ENCODE results near the gene EMILIN1.
"Not testable (repeated sequence)": the region's sequence is repeated elsewhere in the genome, so short reads cannot be mapped to it uniquely, and the experiment has no call there.

EMILIN1 gene

GRCh38 chr2:27102329-27102728 lies 23.9 kb downstream of the EMILIN1 start:
- Histone ChIP-seq H3K4me2 (no peak overlapping the region), H3K9ac (no peak overlapping the region), H3K4me1 (ENCODE audit: low read depth, poor library complexity, severe bottlenecking) (peaks cover 10% of the 10 kb centered on the region), H3K27me3 (ENCODE audit: insufficient read depth, low read depth) (no peaks in the 10 kb centered on the region), H2AFZ (ENCODE audit: low read depth) (no peak overlapping the region), H3K36me3 (ENCODE audit: insufficient read depth) (no peaks in the 10 kb centered on the region), H4K20me1 (ENCODE audit: insufficient read depth) (no peaks in the 10 kb centered on the region), H3K79me2 (ENCODE audit: insufficient read depth, low read depth) (no peaks in the 10 kb centered on the region), H3K27ac (no peak overlapping the region), H3K4me3 (IDR thresholded peaks at IDR 0.05; ENCODE audit: insufficient read depth, low read depth, low read length) (no peak overlapping the region)
- no peak for TF ChIP-seq CTCF (conservative IDR thresholded peaks at IDR 0.05; ENCODE audit: low read depth, low read length)

- Histone ChIP-seq H3K27me3 (ENCODE audit: insufficient read depth, low read depth) (no peaks in the 10 kb centered on the region), H2AFZ (ENCODE audit: low read depth) (no peak overlapping the region), H3K27ac (no peak overlapping the region), H3K4me1 (ENCODE audit: low read depth, poor library complexity, severe bottlenecking) (peaks cover 10% of the 10 kb centered on the region), H3K4me3 (IDR thresholded peaks at IDR 0.05; ENCODE audit: insufficient read depth, low read depth, low read length) (no peak overlapping the region), H3K36me3 (ENCODE audit: insufficient read depth) (no peaks in the 10 kb centered on the region), H3K79me2 (ENCODE audit: insufficient read depth, low read depth) (no peaks in the 10 kb centered on the region), H3K9ac (no peak overlapping the region), H3K4me2 (peak overlapping the region; percentile 1; the same call in 1 of the 2 replicates), H4K20me1 (ENCODE audit: insufficient read depth) (no peaks in the 10 kb centered on the region)
- TF ChIP-seq CTCF (conservative IDR thresholded peaks at IDR 0.05; ENCODE audit: low read depth, low read length): no peak
Measured at GRCh38 chr2:27105981-27106380, 27.6 kb downstream of the EMILIN1 start.

- H4K20me1 ChIP-seq (ENCODE audit: insufficient read depth): no peaks in the 10 kb centered on the region
- no peaks in the 10 kb centered on the region for H3K36me3 ChIP-seq (ENCODE audit: insufficient read depth)
- no peaks in the 10 kb centered on the region for H3K27me3 ChIP-seq (ENCODE audit: insufficient read depth, low read depth)
- no peak for TF ChIP-seq CTCF (conservative IDR thresholded peaks at IDR 0.05; ENCODE audit: low read depth, low read length)
- no peak overlapping the region for H3K4me3 ChIP-seq (IDR thresholded peaks at IDR 0.05; ENCODE audit: insufficient read depth, low read depth, low read length)
- H2AFZ ChIP-seq (ENCODE audit: low read depth): no peak overlapping the region
- H3K9ac ChIP-seq: no peak overlapping the region
- no peak overlapping the region for H3K27ac ChIP-seq
- H3K79me2 ChIP-seq (ENCODE audit: insufficient read depth, low read depth): no peaks in the 10 kb centered on the region
- H3K4me1 ChIP-seq (ENCODE audit: low read depth, poor library complexity, severe bottlenecking): peaks cover 10% of the 10 kb centered on the region
- no peak overlapping the region for H3K4me2 ChIP-seq
Measured at GRCh38 chr2:27108221-27108620, 29.8 kb downstream of the EMILIN1 start.

GRCh38 chr2:27109083-27109482 lies 30.7 kb downstream of the EMILIN1 start:
- Histone ChIP-seq H3K36me3 (ENCODE audit: insufficient read depth) (no peaks in the 10 kb centered on the region), H4K20me1 (ENCODE audit: insufficient read depth) (no peaks in the 10 kb centered on the region), H3K4me2 (no peak overlapping the region), H2AFZ (ENCODE audit: low read depth) (no peak overlapping the region), H3K4me3 (IDR thresholded peaks at IDR 0.05; ENCODE audit: insufficient read depth, low read depth, low read length) (no peak overlapping the region), H3K27me3 (ENCODE audit: insufficient read depth, low read depth) (no peaks in the 10 kb centered on the region), H3K79me2 (ENCODE audit: insufficient read depth, low read depth) (no peaks in the 10 kb centered on the region), H3K27ac (no peak overlapping the region), H3K9ac (no peak overlapping the region), H3K4me1 (ENCODE audit: low read depth, poor library complexity, severe bottlenecking) (peaks cover 10% of the 10 kb centered on the region)
- no peak for TF ChIP-seq CTCF (conservative IDR thresholded peaks at IDR 0.05; ENCODE audit: low read depth, low read length)

GRCh38 chr2:27110603-27111352 lies 32.4 kb downstream of the EMILIN1 start:
- H3K27ac ChIP-seq; H3K4me2 ChIP-seq; H2AFZ ChIP-seq (ENCODE audit: low read depth); H3K36me3 ChIP-seq (ENCODE audit: insufficient read depth); H4K20me1 ChIP-seq (ENCODE audit: insufficient read depth); H3K9ac ChIP-seq; H3K79me2 ChIP-seq (ENCODE audit: insufficient read depth, low read depth); H3K4me1 ChIP-seq (ENCODE audit: low read depth, poor library complexity, severe bottlenecking); H3K4me3 ChIP-seq (IDR thresholded peaks at IDR 0.05; ENCODE audit: insufficient read depth, low read depth, low read length); H3K27me3 ChIP-seq (ENCODE audit: insufficient read depth, low read depth): not testable (repeated sequence)

- H3K4me2 ChIP-seq; H3K9ac ChIP-seq; H3K36me3 ChIP-seq (ENCODE audit: insufficient read depth); H2AFZ ChIP-seq (ENCODE audit: low read depth); H3K4me3 ChIP-seq (IDR thresholded peaks at IDR 0.05; ENCODE audit: insufficient read depth, low read depth, low read length); H3K4me1 ChIP-seq (ENCODE audit: low read depth, poor library complexity, severe bottlenecking); H3K27ac ChIP-seq; H3K79me2 ChIP-seq (ENCODE audit: insufficient read depth, low read depth); H3K27me3 ChIP-seq (ENCODE audit: insufficient read depth, low read depth); H4K20me1 ChIP-seq (ENCODE audit: insufficient read depth): not testable (repeated sequence)
Measured at GRCh38 chr2:27111392-27112078, 33.1 kb downstream of the EMILIN1 start.

Data from KMS-11 (cell line).